ENCODE measurements around the gene FKBP6.

The FKBP6 gene

GRCh38 chr7:73387221-73387828, 59.4 kb downstream of the FKBP6 start (continued):
- TF ChIP-seq ZNF639 (tag by site-specific recombination; IDR thresholded peaks at IDR 0.05): 0 out of 2 replicates have a peak, but pooled peaks have one; percentile 24

GRCh38 chr7:73387908-73388414, 60.0 kb downstream of the FKBP6 start:
- CTCF ChIA-PET: no interaction called here

GRCh38 chr7:73391396-73391795, 63.4 kb downstream of the FKBP6 start:
- Histone ChIP-seq H3K9me3 (ENCODE audit: control insufficient read depth, insufficient read depth, low read depth, low read length) (no peaks in the 10 kb centered on the region), H3K4me1 (ENCODE audit: control insufficient read depth, insufficient read depth, low read length) (no peaks in the 10 kb centered on the region), H3K4me3 (ENCODE audit: low read depth, low read length) (no peak overlapping the region), H3K36me3 (ENCODE audit: control insufficient read depth in 2 of 2, insufficient read depth in 1 of 2, low read length in 2 of 2) (no peaks in the 10 kb centered on the region), H3K27ac (ENCODE audit: extremely low read depth, low read depth, low read length) (no peak overlapping the region)
- TF ChIP-seq ZNF707 (tag by site-specific recombination; IDR thresholded peaks at IDR 0.05) (no peak), ZBTB8A (tag by site-specific recombination; IDR thresholded peaks at IDR 0.05) (no peak), ZNF341 (tag by site-specific recombination; IDR thresholded peaks at IDR 0.05; ENCODE audit: low read depth) (no peak), IKZF3 (tag by site-specific recombination; IDR thresholded peaks at IDR 0.05) (no peak), ZNF837 (tag by site-specific recombination; IDR thresholded peaks at IDR 0.05) (no peak), ZNF18 (tag by site-specific recombination; IDR thresholded peaks at IDR 0.05) (no peak), ZNF239 (tag by site-specific recombination; IDR thresholded peaks at IDR 0.05) (no peak), INSM2 (tag by site-specific recombination; IDR thresholded peaks at IDR 0.05) (no peak), ZNF654 (tag by site-specific recombination; IDR thresholded peaks at IDR 0.05; ENCODE audit: low read depth) (no peak), BCL6B (tag by site-specific recombination; IDR thresholded peaks at IDR 0.05) (no peak), ZNF202 (tag by site-specific recombination; IDR thresholded peaks at IDR 0.05; ENCODE audit: borderline replicate concordance) (no peak), ZNF2 (tag by site-specific recombination; IDR thresholded peaks at IDR 0.05) (no peak), ZBTB6 (tag by site-specific recombination; IDR thresholded peaks at IDR 0.05) (no peak), PRDM1 (tag by site-specific recombination; IDR thresholded peaks at IDR 0.05) (no peak)
- POLR2A ChIA-PET: no interaction called here
- CTCF ChIA-PET: no interaction called here

More at GRCh38 chr7:73387908-73388414, 60.0 kb downstream of the FKBP6 start:
- TF ChIP-seq ZNF350 (tag by site-specific recombination; IDR thresholded peaks at IDR 0.05) (no peak), ZSCAN4 (tag by site-specific recombination; IDR thresholded peaks at IDR 0.05) (no peak)
- H3K36me3 ChIP-seq (ENCODE audit: control insufficient read depth in 2 of 2, insufficient read depth in 1 of 2, low read length in 2 of 2): no peaks in the 10 kb centered on the region
- no peak overlapping the region for H3K4me3 ChIP-seq (ENCODE audit: low read depth, low read length)
- H3K9me3 ChIP-seq (ENCODE audit: control insufficient read depth, insufficient read depth, low read depth, low read length): no peaks in the 10 kb centered on the region
- no peaks in the 10 kb centered on the region for H3K4me1 ChIP-seq (ENCODE audit: control insufficient read depth, insufficient read depth, low read length)
- POLR2A ChIA-PET: no interaction called here
- no peak overlapping the region for H3K27ac ChIP-seq (ENCODE audit: extremely low read depth, low read depth, low read length)

All from HEK293 (cell line).